Esophagus squamous epithelium (tissue), 5 donors: ENCODE data around the gene DUSP16. TPM values are rescaled to one million over a fixed set of nuclear protein-coding genes. Genes with fewer than 3 reads are reported as not detected.

ENCODE experiments used
- DNase-seq: peaks from one replicate; lab custom pipeline; 2025; lab: John Stamatoyannopoulos, UW
- H3K27ac ChIP-seq, 4 donors: fragments of 200-600 bp; sonication (generic); one replicate each; pipeline ENCODE4 v1.5.1; 2016 to 2019; ENCODE audit warnings: mild to moderate bottlenecking in 1 of 4
- H3K27me3 ChIP-seq, 4 donors: fragments of 200-600 bp; sonication (generic); 1 replicate in 3 of 4; 2 replicates in 1 of 4; pipeline versions ENCODE4 v1.5.1 to v1.6.0; 2017 to 2021; ENCODE audit warnings: antibody characterized with exemption in 1 of 4
- H3K36me3 ChIP-seq, 3 donors: fragments of 200-600 bp; sonication (generic); one replicate each; pipeline ENCODE4 v1.5.1; 2016 to 2019
- H3K4me1 ChIP-seq, 3 donors: fragments of 200-600 bp; sonication (generic); one replicate each; pipeline ENCODE4 v1.5.1; 2017 to 2019
- H3K4me3 ChIP-seq, 4 donors: fragments of 200-600 bp; sonication (generic); 1 replicate in 3 of 4; 2 replicates in 1 of 4; pipeline ENCODE4 v1.5.1; 2016 to 2019; ENCODE audit warnings: mild to moderate bottlenecking in 2 of 4, moderate library complexity in 1 of 4
- H3K9me3 ChIP-seq, 3 donors: fragments of 200-600 bp; sonication (generic); one replicate each; pipeline ENCODE4 v1.5.1; 2016 to 2019
- POLR2A ChIP-seq, 4 donors: fragments of 450-650 bp; IDR thresholded peaks; one replicate each; pipeline ENCODE4 v1.6.1; 2017; ENCODE audit warnings: antibody characterized with exemption in 4 of 4, mild to moderate bottlenecking in 4 of 4, moderate library complexity in 3 of 4
- WGBS, 2 donors: methylation state at CpG; one replicate each; pipeline ENCODE4 v1.1.5; 2018; 5-methylcytosine and 5-hydroxymethylcytosine counted together
- intact Hi-C: fragments of 100-400 bp; cut with DNase I; formaldehyde crosslinking; loops from one replicate; pipeline ENCODE4 v1.15.0; 2022
- total RNA-seq, 4 donors: library from RNA; depleted of rRNA; stranded (reverse); fragments of >200 nt; gene quantifications; one replicate each; pipeline ENCODE4 v1.1.0, GENCODE V29; 2016
- TF ChIP-seq, protein P1 (sequence below), 6 experiments: fragments of 450-650 bp in 4 of 6; fragments of 200-600 bp in 2 of 6; sonication (generic) in 2 of 6; IDR thresholded peaks; one replicate each; pipeline ENCODE4 v1.5.1; 2016 to 2019; ENCODE audit warnings: antibody characterized with exemption in 6 of 6, mild to moderate bottlenecking in 4 of 6, moderate library complexity in 4 of 6
- donor health status: DM: yes; HTN: yes; CAD: no.

Gene DUSP16
- total RNA-seq, 4 donors from 2014 or later: 15.6 to 27.9 (median 16.5) TPM

DNA sequence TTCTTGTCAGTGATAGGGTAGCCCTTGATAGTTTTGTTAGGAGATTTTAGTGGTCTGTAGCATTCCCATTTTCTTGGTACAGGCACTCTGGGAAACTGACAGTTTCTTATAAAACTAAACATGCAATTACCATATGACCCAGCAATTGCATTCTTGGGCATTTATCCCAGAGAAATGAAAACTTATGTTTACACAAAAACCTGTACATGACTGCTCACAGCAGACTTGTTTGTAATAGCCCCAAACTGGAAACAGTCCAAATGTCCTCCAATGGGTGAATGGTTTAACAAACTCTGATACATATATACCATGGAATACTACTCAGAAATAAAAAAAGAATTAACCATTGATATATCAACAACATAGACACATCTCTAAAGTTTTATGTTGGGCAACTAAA, 130.3 kb downstream of the DUSP16 start:
- intact Hi-C loops: no loop called here
- no peak for TF ChIP-seq POLR2A (IDR thresholded peaks at IDR 0.05)
- TF ChIP-seq, protein P1, sequence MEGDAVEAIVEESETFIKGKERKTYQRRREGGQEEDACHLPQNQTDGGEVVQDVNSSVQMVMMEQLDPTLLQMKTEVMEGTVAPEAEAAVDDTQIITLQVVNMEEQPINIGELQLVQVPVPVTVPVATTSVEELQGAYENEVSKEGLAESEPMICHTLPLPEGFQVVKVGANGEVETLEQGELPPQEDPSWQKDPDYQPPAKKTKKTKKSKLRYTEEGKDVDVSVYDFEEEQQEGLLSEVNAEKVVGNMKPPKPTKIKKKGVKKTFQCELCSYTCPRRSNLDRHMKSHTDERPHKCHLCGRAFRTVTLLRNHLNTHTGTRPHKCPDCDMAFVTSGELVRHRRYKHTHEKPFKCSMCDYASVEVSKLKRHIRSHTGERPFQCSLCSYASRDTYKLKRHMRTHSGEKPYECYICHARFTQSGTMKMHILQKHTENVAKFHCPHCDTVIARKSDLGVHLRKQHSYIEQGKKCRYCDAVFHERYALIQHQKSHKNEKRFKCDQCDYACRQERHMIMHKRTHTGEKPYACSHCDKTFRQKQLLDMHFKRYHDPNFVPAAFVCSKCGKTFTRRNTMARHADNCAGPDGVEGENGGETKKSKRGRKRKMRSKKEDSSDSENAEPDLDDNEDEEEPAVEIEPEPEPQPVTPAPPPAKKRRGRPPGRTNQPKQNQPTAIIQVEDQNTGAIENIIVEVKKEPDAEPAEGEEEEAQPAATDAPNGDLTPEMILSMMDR (IDR thresholded peaks at IDR 0.05): no peak
- DNase-seq: no peak
- peaks cover 0 to 60% (median 19%) of the 10 kb centered on the region in 3 donors for H3K4me1 ChIP-seq
- H3K36me3 ChIP-seq: peaks cover 0 to 19% (median 0%) of the 10 kb centered on the region in 3 donors
- H3K9me3 ChIP-seq: no peaks in the 10 kb centered on the region
- H3K27me3 ChIP-seq: no peaks in the 10 kb centered on the region
- H3K4me3 ChIP-seq: no peak overlapping the region
- peak overlapping the region in 2 of 4 donors; percentile 20 to 37 for H3K27ac ChIP-seq

DNA sequence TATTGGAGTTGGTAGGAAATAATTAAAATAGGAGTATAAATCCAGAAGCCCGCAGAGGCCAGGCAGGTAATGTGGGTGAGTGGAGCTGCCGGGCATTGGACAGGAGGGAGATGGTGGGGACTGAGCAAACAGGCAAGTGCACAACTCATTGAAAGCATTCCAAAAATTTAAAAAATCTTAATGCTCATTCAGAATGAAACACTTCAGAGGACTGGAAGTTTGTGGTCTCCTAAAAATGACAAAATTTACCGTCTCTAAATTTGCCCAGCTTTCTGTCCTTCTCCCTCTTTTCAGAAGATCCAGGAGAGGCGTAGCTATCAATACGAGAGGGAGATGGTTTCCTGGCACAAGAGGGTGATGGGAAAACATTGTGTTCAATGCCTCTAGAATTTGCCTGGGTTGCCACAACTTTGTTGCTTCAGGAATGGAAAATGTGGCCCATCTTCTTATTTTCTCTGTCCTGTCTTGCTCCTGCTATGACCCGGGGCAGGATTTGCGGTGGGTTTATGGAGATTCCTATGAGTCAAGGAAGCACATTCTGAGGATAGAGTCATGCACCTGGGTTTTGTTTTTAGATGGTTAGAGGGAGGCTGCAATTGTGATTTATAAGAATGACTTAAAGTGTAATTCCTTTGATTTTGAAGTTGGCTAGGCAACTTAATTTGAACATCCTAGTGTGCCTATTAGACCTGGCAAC, 133.6 kb downstream of the DUSP16 start:
- TF ChIP-seq, protein P1 (IDR thresholded peaks at IDR 0.05): no peak
- no peak for TF ChIP-seq POLR2A (IDR thresholded peaks at IDR 0.05)
- Histone ChIP-seq H3K36me3 (no peaks in the 10 kb centered on the region), H3K4me3 (no peak overlapping the region), H3K4me1 (peaks cover 0 to 48% (median 19%) of the 10 kb centered on the region in 3 donors), H3K9me3 (no peaks in the 10 kb centered on the region), H3K27me3 (no peaks in the 10 kb centered on the region), H3K27ac (no peak overlapping the region)
- no peak for DNase-seq
- WGBS, 2 donors: 43 to 52% methylated on average over 7 of the region's 7 CpGs
- intact Hi-C loops: no loop called here

DNA sequence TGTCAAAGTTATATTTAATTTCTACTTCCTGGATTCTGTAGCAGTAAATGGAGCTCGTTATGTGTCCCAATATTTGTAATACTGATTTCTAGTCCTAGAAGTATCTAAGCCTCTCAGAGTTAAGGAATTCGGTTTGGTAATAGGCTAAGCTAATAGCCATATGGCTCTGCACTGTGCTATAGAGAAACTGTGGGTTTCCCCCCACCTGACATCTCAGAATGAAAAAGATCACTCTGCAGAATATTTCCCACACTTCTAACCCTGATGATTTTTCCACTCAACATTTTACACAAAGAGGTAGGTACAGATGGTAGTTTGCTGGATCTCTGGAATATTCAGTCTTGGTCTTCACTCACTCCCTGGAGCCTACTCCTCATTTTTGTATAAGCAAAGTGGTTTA, 134.6 kb downstream of the DUSP16 start:
- 72 to 92% methylated on average over 2 of the region's 2 CpGs for WGBS, 2 donors
- DNase-seq: no peak
- peaks cover 0 to 9% (median 0%) of the 10 kb centered on the region in 3 donors for H3K9me3 ChIP-seq
- H3K4me3 ChIP-seq: no peak overlapping the region
- intact Hi-C loops: no loop called here
- TF ChIP-seq, protein P1 (IDR thresholded peaks at IDR 0.05): no peak
- no peak for TF ChIP-seq POLR2A (IDR thresholded peaks at IDR 0.05)
- H3K4me1 ChIP-seq: peaks cover 0 to 38% (median 12%) of the 10 kb centered on the region in 3 donors
- H3K36me3 ChIP-seq: no peaks in the 10 kb centered on the region
- H3K27me3 ChIP-seq: no peaks in the 10 kb centered on the region
- H3K27ac ChIP-seq: no peak overlapping the region

DNA sequence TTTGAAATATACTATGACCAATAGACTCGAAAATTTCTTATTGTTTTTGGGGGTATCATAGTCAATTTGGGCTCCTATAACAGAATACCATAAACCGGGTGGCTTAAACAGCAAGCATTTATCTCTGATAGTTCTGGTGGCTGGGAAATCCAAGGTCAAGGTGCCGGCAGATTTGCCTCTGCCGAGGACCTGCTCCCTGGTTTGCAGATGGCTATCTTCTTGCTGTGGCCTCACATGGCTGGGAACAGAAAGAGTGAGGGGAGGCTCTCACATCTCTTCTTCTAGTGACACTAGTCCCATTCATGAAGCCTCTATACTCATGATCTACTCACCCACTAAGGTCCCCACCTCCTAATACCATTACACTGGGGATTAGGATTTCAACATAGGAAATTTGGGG, 135.1 kb downstream of the DUSP16 start:
- no peak for DNase-seq
- intact Hi-C loops: no loop called here
- H3K27me3 ChIP-seq: no peaks in the 10 kb centered on the region
- peaks cover 0 to 33% (median 8%) of the 10 kb centered on the region in 3 donors for H3K4me1 ChIP-seq
- H3K4me3 ChIP-seq: no peak overlapping the region
- WGBS, 2 donors: 94 to 98% methylated on average over 3 to 4 of the region's 4 CpGs
- H3K27ac ChIP-seq: no peak overlapping the region
- no peak for TF ChIP-seq POLR2A (IDR thresholded peaks at IDR 0.05)
- TF ChIP-seq, protein P1 (IDR thresholded peaks at IDR 0.05): no peak
- H3K36me3 ChIP-seq: no peaks in the 10 kb centered on the region
- peaks cover 0 to 11% (median 0%) of the 10 kb centered on the region in 3 donors for H3K9me3 ChIP-seq

DNA sequence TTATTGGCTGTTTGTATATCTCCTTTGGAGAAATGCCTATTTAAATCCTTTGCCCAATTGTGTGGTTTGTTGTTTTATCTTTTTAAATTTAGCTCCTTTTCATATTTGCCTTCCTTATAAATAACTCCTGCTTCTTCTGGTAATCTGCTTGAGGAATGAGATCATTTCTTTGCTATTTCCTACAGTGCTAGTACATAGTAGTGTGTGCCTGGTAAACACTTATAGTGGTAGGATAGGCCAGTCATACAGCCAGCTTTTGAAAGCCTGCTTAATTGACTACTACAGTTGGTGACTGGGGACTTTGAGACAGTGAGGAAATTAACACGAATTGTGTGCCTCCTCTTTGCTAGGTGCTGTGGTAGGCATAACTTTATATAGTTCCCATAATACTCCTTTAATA, 137.0 kb downstream of the DUSP16 start:
- Histone ChIP-seq H3K27me3 (no peaks in the 10 kb centered on the region), H3K27ac (no peak overlapping the region), H3K4me3 (no peak overlapping the region), H3K9me3 (peaks cover 0 to 11% (median 0%) of the 10 kb centered on the region in 3 donors), H3K36me3 (no peaks in the 10 kb centered on the region), H3K4me1 (peaks cover 0 to 15% (median 0%) of the 10 kb centered on the region in 3 donors)
- 71 to 91% methylated on average over 1 of the region's 1 CpG for WGBS, 2 donors
- TF ChIP-seq, protein P1 (IDR thresholded peaks at IDR 0.05): no peak
- no peak for TF ChIP-seq POLR2A (IDR thresholded peaks at IDR 0.05)
- intact Hi-C loops: no loop called here
- DNase-seq: no peak
